ENCODE data around the gene ACP4.

The ACP4 gene

GRCh38 chr19:50843205-50843604 lies 53.0 kb downstream of the ACP4 start:
- H3K27ac ChIP-seq (ENCODE audit: low read depth, low read length, poor library complexity, severe bottlenecking), result no peak overlapping the region
- no peak for TF ChIP-seq EZH2 (IDR thresholded peaks at IDR 0.05; ENCODE audit: borderline replicate concordance, low read length)
- TF ChIP-seq CTCF (IDR thresholded peaks at IDR 0.05; ENCODE audit: low read length), result no peak
- H3K9me3 ChIP-seq (ENCODE audit: low read length), result no peaks in the 10 kb centered on the region
- no peaks in the 10 kb centered on the region for H3F3A ChIP-seq (ENCODE audit: insufficient read depth, low read length)
- no peak overlapping the region for H3K9ac ChIP-seq (ENCODE audit: low read length)
- no peaks in the 10 kb centered on the region for H3K9me2 ChIP-seq (ENCODE audit: low read depth, low read length)
- H3K4me3 ChIP-seq (ENCODE audit: low read depth, low read length, poor library complexity, severe bottlenecking), result no peak overlapping the region
- no peaks in the 10 kb centered on the region for H3K36me3 ChIP-seq (ENCODE audit: insufficient read depth, low read length)
- no peaks in the 10 kb centered on the region for H3K79me2 ChIP-seq (ENCODE audit: insufficient read depth, low read length)
- no peak overlapping the region for H3K4me2 ChIP-seq (ENCODE audit: low read length)
- H3K27me3 ChIP-seq (ENCODE audit: insufficient read depth, low read length), result no peaks in the 10 kb centered on the region; the same call in 1 of the 2 replicates
- H4K20me1 ChIP-seq (ENCODE audit: insufficient read depth, low read length), result no peaks in the 10 kb centered on the region
- no peak overlapping the region for H2AFZ ChIP-seq (ENCODE audit: low read length)
- no peaks in the 10 kb centered on the region for H3K4me1 ChIP-seq (ENCODE audit: insufficient read depth, low read length, severe bottlenecking)

DNA sequence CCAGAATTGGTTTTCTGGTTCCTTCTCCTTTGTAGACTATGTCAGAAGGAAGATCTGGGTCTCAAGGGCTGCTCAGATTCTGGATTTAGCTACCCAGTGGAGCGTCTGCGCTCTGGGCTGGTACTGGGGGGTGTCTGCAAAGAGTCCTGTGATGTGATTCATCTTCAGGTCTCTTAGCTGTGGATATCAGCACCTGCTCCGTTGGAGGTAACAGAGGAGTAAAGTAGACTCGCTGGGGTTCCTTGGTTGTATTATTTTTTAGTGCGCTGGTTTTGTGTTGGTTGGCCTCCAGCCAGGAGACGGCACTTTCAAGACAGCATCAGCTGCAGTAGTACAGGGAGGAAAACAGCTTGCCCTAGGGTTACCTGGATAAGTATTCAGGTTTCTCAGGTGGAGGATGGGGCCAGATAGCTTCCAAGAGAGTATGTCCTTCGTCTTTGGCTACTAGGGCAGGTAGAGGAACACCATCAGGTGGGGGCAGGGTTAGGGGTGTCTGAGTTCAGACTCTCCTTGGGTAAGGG lies 53.5 kb downstream of the ACP4 start:
- Histone ChIP-seq H3K79me2 (ENCODE audit: insufficient read depth, low read length) (no peaks in the 10 kb centered on the region), H3K4me1 (ENCODE audit: insufficient read depth, low read length, severe bottlenecking) (no peaks in the 10 kb centered on the region), H3F3A (ENCODE audit: insufficient read depth, low read length) (no peaks in the 10 kb centered on the region), H3K9me3 (ENCODE audit: low read length) (no peaks in the 10 kb centered on the region), H3K27ac (ENCODE audit: low read depth, low read length, poor library complexity, severe bottlenecking) (no peak overlapping the region), H2AFZ (ENCODE audit: low read length) (no peak overlapping the region), H3K36me3 (ENCODE audit: insufficient read depth, low read length) (no peaks in the 10 kb centered on the region), H4K20me1 (ENCODE audit: insufficient read depth, low read length) (no peaks in the 10 kb centered on the region), H3K27me3 (ENCODE audit: insufficient read depth, low read length) (no peaks in the 10 kb centered on the region; the same call in 1 of the 2 replicates), H3K9me2 (ENCODE audit: low read depth, low read length) (no peaks in the 10 kb centered on the region), H3K4me3 (ENCODE audit: low read depth, low read length, poor library complexity, severe bottlenecking) (no peak overlapping the region), H3K9ac (ENCODE audit: low read length) (no peak overlapping the region), H3K4me2 (ENCODE audit: low read length) (no peak overlapping the region)
- TF ChIP-seq EZH2 (IDR thresholded peaks at IDR 0.05; ENCODE audit: borderline replicate concordance, low read length), result no peak
- no peak for TF ChIP-seq CTCF (IDR thresholded peaks at IDR 0.05; ENCODE audit: low read length)

GRCh38 chr19:50844296-50844935 lies 54.2 kb downstream of the ACP4 start:
- H3K9ac ChIP-seq (ENCODE audit: low read length), result no peak overlapping the region
- H3K27ac ChIP-seq (ENCODE audit: low read depth, low read length, poor library complexity, severe bottlenecking), result no peak overlapping the region
- no peaks in the 10 kb centered on the region for H3K79me2 ChIP-seq (ENCODE audit: insufficient read depth, low read length)
- H3K4me1 ChIP-seq (ENCODE audit: insufficient read depth, low read length, severe bottlenecking), result no peaks in the 10 kb centered on the region
- no peaks in the 10 kb centered on the region for H3K9me3 ChIP-seq (ENCODE audit: low read length)
- H3K9me2 ChIP-seq (ENCODE audit: low read depth, low read length), result no peaks in the 10 kb centered on the region
- H4K20me1 ChIP-seq (ENCODE audit: insufficient read depth, low read length), result no peaks in the 10 kb centered on the region
- TF ChIP-seq EZH2 (IDR thresholded peaks at IDR 0.05; ENCODE audit: borderline replicate concordance, low read length) (no peak), CTCF (IDR thresholded peaks at IDR 0.05; ENCODE audit: low read length) (no peak)
- no peak overlapping the region for H3K4me2 ChIP-seq (ENCODE audit: low read length)
- H3K27me3 ChIP-seq (ENCODE audit: insufficient read depth, low read length), result no peaks in the 10 kb centered on the region; the same call in 1 of the 2 replicates
- no peaks in the 10 kb centered on the region for H3K36me3 ChIP-seq (ENCODE audit: insufficient read depth, low read length)
- H3F3A ChIP-seq (ENCODE audit: insufficient read depth, low read length), result no peaks in the 10 kb centered on the region
- H2AFZ ChIP-seq (ENCODE audit: low read length), result no peak overlapping the region
- H3K4me3 ChIP-seq (ENCODE audit: low read depth, low read length, poor library complexity, severe bottlenecking), result no peak overlapping the region

Data from OCI-LY1 (cell line).